NCI-H1694 treated with DMSO at 0.1 percent for 48 hours (cell line): Measurements from ENCODE around the gene UPK3B.
"Not testable (repeated sequence)": the region's sequence is repeated elsewhere in the genome, so short reads cannot be mapped to it uniquely, and the experiment has no call there.

Source experiments
- DNase-seq: peaks from one replicate; lab custom pipeline; 2025; lab: John Stamatoyannopoulos, UW

The UPK3B gene

DNA sequence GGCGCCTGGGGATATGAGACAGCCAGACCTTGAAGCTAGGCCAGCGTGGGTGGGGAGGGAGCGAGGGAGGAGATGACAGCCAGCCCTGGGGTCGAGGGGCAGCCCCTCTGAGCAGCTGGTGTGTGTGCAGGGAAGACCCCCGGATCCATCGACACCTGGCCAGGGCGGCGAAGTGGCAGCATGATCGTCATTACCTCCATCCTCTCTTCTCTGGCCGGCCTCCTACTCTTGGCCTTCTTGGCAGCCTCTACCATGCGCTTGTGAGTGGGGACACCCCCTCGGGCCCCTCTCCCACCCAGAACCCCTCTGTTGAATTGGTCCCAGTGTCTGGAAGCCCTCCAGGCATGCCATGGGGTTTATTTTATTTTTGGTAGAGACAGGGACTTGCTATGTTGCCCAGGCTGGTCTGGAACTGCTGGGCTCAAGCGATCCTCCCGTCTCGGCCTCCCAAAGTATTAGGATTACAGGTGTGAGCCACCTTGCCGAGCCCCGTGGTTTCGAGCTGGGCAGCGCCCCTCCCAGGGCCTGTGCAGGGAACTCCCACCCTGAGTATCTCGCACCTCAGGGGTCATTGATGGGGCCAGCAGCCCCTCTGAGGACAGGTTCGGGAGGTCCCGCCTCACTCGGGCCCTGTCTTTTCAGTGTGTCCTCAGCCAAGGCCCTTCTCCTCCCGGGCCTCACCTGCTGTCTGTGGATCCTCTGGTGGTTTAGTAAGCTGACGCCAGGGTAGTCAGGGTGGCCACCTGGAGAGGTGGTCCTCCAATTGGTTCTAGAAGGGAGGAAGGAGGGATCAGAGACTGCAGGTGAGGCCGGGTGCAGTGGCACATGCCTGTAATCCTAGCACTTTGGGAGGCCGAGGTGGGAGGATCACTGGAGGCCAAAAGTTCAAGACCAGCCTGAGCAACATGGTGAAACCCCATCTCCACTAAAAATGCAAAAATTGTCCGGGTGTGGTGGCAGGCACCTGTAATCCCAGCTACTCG, 3.8 kb downstream of the UPK3B start:
- no peak for DNase-seq

DNA sequence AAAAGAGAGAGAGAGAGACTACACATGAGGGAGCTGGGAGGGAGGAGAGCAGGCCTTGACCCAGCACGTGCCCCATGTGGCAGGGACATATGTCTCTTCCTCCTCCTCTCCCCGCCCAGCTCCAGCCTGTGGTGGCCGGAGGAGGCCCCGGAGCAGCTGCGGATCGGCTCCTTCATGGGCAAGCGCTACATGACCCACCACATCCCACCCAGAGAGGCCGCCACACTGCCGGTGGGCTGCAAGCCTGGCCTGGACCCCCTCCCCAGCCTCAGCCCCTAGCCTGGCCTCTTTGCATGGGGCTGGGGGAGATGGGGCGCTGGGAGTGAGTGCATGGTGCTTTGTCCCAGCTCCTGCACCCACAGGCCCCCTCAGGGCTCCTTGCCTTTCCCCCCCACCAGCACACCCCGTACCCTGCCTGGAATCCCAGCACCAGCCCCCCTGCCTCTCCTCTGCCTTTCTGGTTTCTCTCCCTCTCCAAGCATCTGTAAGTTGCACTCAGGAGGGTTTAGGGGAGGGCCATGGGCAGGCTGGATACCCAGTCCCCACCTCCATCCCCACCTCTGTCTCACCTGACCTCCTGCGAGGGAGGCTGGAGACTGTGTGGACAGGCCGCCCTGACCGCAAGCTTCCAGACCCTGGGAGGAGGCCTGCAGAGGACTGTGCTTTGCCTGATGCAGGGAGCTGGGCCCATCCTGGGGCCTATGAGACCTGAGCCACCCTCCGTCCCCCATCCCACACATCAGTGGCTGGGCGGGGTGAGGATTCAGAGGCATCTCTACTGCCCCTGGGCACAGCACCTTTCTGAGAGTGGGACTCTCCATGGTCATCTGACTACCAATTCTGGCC, 4.8 kb downstream of the UPK3B start:
- DNase-seq = no peak

GRCh38 chr7:76515999-76516443, 5.7 kb downstream of the UPK3B start:
- DNase-seq = no peak

- DNase-seq = not testable (repeated sequence)
These were observed 6.6 kb downstream of the UPK3B start for GRCh38 chr7:76516932-76517331.

DNA sequence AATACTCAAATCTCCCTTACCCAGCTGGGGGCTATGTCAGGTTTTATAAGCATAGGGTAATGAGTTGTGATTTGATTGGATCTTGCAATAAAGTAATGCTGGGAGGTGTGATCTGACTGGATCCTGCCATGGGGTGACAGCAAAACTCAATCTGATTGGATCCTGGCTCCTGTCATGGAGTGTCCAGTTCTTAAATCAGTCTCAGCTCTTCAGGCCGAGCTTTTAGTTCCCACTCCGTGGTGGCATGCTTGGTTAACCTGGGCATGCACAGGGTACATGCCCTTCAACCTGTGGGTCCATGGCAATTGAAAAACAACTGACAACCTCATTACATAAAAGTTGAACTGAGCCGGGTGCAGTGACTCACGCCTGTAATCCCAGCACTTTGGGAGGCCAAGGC, 15.8 kb downstream of the UPK3B start:
- DNase-seq = not testable (repeated sequence)

- DNase-seq = not testable (repeated sequence)
These were observed 21.3 kb downstream of the UPK3B start for GRCh38 chr7:76531643-76532042.

DNA sequence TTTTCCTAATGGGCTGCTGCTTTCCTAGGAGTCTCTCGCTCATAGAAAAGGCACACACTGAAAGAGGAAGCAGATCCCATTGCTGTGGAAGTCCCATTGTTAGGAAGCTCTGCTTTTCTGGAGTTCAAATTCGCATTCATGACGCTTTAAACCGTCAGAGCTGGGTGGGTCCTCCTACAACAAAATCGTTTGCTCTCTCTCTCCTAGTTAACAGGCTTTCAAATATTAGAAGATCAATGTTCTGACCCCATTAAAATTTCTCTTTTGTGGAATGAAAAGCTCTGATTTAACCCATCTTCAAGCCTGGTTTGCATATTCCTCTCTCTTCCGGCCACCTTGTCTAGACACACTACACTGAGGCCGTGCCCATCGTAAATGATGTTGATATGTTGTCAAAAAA, 32.8 kb downstream of the UPK3B start, which contains the start of gene SPDYE16:
SPDYE16 (minus strand) TSS at position 101 of the 400 bp plus-strand sequence. CDS start 1,838 bp downstream, outside the sequence.
- DNase-seq = not testable (repeated sequence)

GRCh38 chr7:76549025-76549854, 38.9 kb downstream of the UPK3B start:
- peak; percentile 78 for DNase-seq

GRCh38 chr7:76549855-76550248, 39.5 kb downstream of the UPK3B start:
- not testable (repeated sequence) for DNase-seq

GRCh38 chr7:76551992-76552391, 41.6 kb downstream of the UPK3B start:
- DNase-seq = not testable (repeated sequence)

GRCh38 chr7:76559685-76560084, 49.3 kb downstream of the UPK3B start:
- not testable (repeated sequence) for DNase-seq

- not testable (repeated sequence) for DNase-seq
These were observed 49.8 kb downstream of the UPK3B start for GRCh38 chr7:76560157-76560556.

DNA sequence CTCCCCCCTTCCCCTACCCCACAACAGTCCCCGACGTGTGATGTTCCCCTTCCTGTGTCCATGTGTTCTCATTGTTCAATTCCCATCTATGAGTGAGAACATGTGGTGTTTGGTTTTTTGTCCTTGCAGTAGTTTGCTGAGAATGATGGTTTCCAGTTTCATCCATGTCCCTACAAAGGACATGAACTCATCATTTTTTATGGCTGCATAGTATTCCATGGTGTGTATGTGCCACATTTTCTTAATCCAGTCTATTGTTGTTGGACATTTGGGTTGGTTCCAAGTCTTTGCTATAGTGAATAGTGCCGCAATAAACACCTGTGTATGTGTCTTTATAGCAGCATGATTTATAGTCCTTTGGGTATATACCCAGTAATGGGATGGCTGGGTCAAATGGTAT, 51.0 kb downstream of the UPK3B start:
- DNase-seq = not testable (repeated sequence)

DNA sequence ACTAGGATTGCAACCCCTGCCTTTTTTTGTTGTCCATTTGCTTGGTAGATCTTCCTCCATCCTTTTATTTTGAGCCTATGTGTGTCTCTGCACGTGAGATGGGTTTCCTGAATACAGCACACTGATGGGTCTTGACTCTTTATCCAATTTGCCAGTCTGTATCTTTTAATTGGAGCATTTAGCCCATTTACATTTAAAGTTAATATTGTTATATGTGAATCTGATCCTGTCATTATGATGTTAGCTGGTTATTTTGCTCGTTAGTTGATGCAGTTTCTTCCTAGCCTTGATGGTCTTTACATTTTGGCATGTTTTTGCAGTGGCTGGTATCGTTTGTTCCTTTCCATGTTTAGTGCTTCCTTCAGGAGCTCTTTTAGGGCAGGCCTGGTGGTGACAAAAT, 54.6 kb downstream of the UPK3B start:
- not testable (repeated sequence) for DNase-seq
